ENCODE data around the gene DERL2. TPM values are rescaled to one million over a fixed set of nuclear protein-coding genes. Genes with fewer than 3 reads are reported as not detected.

DERL2 gene
- total and polyA plus RNA-seq, 2 experiments from 2014 or later: 54.3 to 136 TPM

GRCh38 chr17:5522476-5522875 is 36.5 kb upstream of the DERL2 start:
- no peaks in the 10 kb centered on the region for H3K79me2 ChIP-seq
- no peaks in the 10 kb centered on the region for H4K20me1 ChIP-seq (ENCODE audit: insufficient read depth, poor library complexity, severe bottlenecking)
- no peaks in the 10 kb centered on the region for H3K27me3 ChIP-seq
- H3K27ac ChIP-seq: no peak overlapping the region
- no peaks in the 10 kb centered on the region for H3K9me2 ChIP-seq (replicated peaks; ENCODE audit: insufficient read depth)
- H3K4me1 ChIP-seq (ENCODE audit: insufficient read depth): peaks cover 10% of the 10 kb centered on the region
- no peak overlapping the region for H2AFZ ChIP-seq
- TF ChIP-seq CTCF (IDR thresholded peaks at IDR 0.05; ENCODE audit: poor library complexity) (no peak), EZH2 (IDR thresholded peaks at IDR 0.05; ENCODE audit: borderline replicate concordance) (no peak), EZH2phosphoT487 (IDR thresholded peaks at IDR 0.05; ENCODE audit: low read depth, severe bottlenecking, unreplicated experiment) (no peak)
- H3K4me3 ChIP-seq: no peak overlapping the region
- H3K36me3 ChIP-seq (replicated peaks; ENCODE audit: insufficient read depth, low read depth): no peaks in the 10 kb centered on the region
- H3K9me3 ChIP-seq (ENCODE audit: low read depth): no peaks in the 10 kb centered on the region
- no peak overlapping the region for H3K4me2 ChIP-seq
- WGBS (ENCODE audit: low lambda C conversion rate, missing lambda C conversion rate): 95% methylated on average over 1 of the region's 1 CpG
- DNase-seq (ENCODE audit: low spot score): no peak

- Histone ChIP-seq H4K20me1 (ENCODE audit: insufficient read depth, poor library complexity, severe bottlenecking) (no peaks in the 10 kb centered on the region), H3K4me1 (ENCODE audit: insufficient read depth) (no peaks in the 10 kb centered on the region), H3K9me2 (replicated peaks; ENCODE audit: insufficient read depth) (no peaks in the 10 kb centered on the region), H3K27me3 (no peaks in the 10 kb centered on the region), H3K4me3 (no peak overlapping the region), H3K9me3 (ENCODE audit: low read depth) (no peaks in the 10 kb centered on the region), H3K36me3 (replicated peaks; ENCODE audit: insufficient read depth, low read depth) (no peaks in the 10 kb centered on the region), H2AFZ (no peak overlapping the region), H3K4me2 (peak overlapping the region; percentile 12), H3K79me2 (no peaks in the 10 kb centered on the region), H3K27ac (peak overlapping the region; percentile 83)
- no peak for TF ChIP-seq EZH2phosphoT487 (IDR thresholded peaks at IDR 0.05; ENCODE audit: low read depth, severe bottlenecking, unreplicated experiment)
- no peak for TF ChIP-seq CTCF (IDR thresholded peaks at IDR 0.05; ENCODE audit: poor library complexity)
- TF ChIP-seq EZH2 (IDR thresholded peaks at IDR 0.05; ENCODE audit: borderline replicate concordance): no peak
- DNase-seq (ENCODE audit: low spot score): peak; percentile 78
- WGBS (ENCODE audit: low lambda C conversion rate, missing lambda C conversion rate): 38% methylated on average over 5 of the region's 5 CpGs
Measured at GRCh38 chr17:5516060-5516792, 30.2 kb upstream of the DERL2 start.

GRCh38 chr17:5514976-5515375 is 29.0 kb upstream of the DERL2 start:
- WGBS (ENCODE audit: low lambda C conversion rate, missing lambda C conversion rate): 92% methylated on average over 10 of the region's 10 CpGs
- H2AFZ ChIP-seq: no peak overlapping the region
- H3K27ac ChIP-seq: no peak overlapping the region
- DNase-seq (ENCODE audit: low spot score): no peak
- H3K4me2 ChIP-seq: no peak overlapping the region
- H3K27me3 ChIP-seq: no peaks in the 10 kb centered on the region
- H3K4me3 ChIP-seq: no peak overlapping the region
- no peaks in the 10 kb centered on the region for H3K36me3 ChIP-seq (replicated peaks; ENCODE audit: insufficient read depth, low read depth)
- H3K9me2 ChIP-seq (replicated peaks; ENCODE audit: insufficient read depth): no peaks in the 10 kb centered on the region
- H3K4me1 ChIP-seq (ENCODE audit: insufficient read depth): no peaks in the 10 kb centered on the region
- TF ChIP-seq EZH2 (IDR thresholded peaks at IDR 0.05; ENCODE audit: borderline replicate concordance) (no peak), EZH2phosphoT487 (IDR thresholded peaks at IDR 0.05; ENCODE audit: low read depth, severe bottlenecking, unreplicated experiment) (no peak), CTCF (IDR thresholded peaks at IDR 0.05; ENCODE audit: poor library complexity) (no peak)
- no peaks in the 10 kb centered on the region for H4K20me1 ChIP-seq (ENCODE audit: insufficient read depth, poor library complexity, severe bottlenecking)
- no peaks in the 10 kb centered on the region for H3K9me3 ChIP-seq (ENCODE audit: low read depth)
- no peaks in the 10 kb centered on the region for H3K79me2 ChIP-seq
